ENCODE data around the gene TSGA10IP.

TSGA10IP gene

DNA sequence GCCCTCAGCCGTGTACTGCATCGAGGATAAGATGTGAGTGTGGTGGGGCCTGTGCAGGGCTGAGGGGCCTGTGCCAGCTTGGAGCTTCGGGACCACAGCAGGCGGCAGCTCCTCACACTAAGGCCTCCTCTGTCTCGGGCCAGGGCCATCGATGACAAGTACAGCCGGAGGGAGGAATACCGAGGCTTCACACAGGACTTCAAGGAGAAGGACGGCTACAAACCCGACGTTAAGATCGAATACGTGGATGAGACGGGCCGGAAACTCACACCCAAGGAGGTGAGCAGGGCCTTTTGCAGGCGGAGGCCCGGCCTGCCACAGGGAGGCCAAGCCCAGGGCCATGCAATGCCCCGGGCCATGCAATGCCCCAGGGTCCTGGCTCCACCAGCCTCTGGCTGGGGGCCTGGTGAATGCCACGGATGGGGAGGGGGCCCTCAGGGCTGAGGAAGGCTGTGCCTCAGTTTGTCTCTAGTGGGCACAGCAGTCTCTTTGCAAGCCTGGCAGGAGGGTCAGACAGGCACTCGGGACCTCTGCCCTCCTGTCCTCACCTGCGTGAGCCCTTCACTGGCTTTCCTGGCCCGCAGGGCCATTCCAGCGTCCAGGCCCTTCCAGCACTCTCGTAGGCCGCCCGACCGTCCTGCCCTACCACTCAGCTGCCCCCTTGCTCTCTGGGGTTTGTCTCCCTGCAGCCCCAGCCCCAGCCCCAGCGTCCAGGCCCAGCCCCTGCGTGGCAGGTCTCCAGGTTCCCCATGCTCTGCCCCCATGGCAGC lies 32.5 kb downstream of the TSGA10IP start:
- DNase-seq: no peak

DNA sequence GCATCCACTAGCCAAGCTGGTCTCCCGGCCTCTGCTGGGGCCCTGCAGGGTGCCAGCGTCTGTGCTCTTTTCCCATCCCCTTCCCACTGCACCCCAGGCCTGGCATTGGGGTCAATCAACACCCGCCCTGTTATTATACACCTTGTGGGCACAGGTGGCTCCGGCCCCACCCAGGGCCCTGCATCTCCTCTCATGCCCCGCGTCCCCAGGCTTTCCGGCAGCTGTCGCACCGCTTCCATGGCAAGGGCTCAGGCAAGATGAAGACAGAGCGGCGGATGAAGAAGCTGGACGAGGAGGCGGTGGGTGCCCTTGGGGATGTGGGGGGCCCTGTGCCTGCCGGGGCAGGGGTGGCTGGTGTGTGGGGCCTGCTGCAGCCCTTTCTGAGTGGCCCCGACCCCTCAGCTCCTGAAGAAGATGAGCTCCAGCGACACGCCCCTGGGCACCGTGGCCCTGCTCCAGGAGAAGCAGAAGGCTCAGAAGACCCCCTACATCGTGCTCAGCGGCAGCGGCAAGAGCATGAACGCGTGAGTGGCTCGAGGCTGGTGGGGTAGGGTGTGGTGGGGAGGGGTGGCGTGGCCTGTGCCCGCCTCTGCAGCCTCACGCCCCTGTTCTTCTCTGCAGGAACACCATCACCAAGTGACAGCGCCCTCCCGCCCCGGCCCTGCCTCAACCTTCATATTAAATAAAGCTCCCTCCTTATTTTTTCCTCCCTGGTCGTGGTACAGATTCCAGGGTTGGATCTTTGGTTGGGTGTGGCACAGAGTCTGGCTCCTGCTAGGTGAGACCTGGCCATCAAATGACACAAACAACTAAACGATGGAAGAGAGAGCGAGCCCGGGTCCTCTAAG lies 33.3 kb downstream of the TSGA10IP start:
- no peak for DNase-seq

DNA sequence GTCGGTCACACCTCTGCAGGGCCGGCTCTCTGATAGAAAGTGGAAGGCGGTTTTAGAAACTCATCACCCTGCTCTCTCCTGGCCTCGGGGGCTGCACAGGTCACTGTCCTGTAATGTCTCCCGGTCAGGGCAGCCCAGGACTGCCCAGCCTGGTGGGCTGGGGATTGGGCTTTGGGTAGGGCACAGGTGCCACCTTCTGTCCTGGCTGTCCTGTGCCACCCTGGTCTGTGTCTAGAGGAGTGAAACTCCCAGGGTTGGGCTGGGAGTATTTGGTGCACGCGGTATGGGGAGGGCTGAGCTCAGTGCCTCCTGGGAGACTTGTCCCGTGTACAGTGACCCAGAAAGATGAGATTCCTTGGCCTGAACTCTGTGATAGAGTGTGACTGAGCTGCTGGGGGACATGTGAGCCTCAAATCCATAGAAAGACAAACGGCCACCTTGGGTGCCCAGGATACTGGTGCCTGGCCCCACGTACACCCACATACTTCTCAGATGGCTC lies 34.0 kb downstream of the TSGA10IP start:
- no peak for DNase-seq

DNA sequence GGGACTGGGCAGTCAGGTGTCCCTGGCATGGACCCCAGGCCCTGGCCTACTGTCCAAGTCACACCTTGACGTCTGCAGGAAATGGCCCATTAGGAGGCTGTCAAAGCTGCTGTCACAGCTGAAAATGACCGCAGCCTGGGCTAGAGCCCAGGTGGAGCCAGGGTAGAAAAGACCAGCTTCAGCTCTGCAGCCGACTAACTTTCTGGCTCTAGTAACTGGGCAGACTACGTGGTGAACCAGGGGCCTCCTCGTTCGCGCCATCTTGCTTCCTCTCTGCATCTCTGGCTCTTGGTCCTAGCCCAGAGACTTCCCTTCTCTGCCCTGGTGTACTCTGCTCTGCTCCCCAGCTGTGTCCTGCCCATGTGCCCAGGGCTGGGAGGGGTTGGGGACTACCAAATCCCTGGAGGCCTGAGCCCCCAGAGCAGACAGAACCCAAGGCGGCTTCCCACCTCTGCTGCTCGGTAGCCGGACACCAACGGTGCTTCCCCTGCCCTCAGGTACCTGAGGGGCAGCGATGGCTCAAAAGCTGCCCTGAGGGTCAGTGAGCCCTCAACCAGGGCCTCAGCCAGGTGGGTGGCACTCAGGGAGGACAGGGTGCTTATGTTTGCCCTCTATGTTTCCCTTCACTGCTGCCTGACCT lies 35.9 kb downstream of the TSGA10IP start:
- DNase-seq: no peak

DNA sequence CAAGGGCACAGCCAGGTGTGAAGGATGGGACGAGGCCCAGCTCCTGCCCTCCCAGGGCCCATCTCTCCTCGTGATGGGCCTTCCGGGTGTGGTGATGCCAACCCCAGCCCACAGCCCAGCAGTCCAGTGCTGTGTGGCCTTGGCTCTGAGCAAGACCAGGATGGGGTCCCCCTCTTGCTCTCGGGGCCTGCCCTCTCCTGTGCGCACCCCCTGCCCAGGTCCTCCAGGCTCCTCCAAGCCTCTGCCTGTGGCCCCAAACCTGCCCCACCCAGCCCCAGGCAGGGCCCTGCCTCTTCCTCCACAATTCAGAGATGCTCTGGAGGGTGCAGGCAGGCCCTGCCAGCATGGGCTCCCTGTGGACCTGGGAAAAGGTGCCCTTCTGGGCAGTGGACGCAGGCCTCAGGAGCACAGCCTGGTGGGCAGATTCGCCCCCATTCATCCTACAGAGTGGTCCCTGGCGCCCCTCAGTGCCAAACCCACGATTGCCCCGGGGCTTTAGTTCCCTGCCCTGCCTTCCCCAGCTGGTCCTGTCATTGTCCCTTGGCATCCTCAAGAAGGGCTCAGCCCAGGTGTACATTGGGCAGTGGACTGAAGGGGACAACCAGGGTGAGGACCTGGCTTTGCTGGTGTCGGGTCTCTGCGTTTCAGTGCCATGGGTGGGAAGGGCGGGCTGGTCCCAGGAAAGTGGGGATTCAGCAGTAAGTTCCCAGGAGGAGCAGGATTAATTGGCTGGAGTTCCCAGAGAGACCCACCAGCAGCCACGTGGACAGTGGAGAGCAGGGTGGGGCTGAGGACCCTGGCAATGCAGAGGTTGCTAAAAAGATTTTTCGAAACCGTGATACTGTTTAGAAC lies 36.9 kb downstream of the TSGA10IP start:
- no peak for DNase-seq

DNA sequence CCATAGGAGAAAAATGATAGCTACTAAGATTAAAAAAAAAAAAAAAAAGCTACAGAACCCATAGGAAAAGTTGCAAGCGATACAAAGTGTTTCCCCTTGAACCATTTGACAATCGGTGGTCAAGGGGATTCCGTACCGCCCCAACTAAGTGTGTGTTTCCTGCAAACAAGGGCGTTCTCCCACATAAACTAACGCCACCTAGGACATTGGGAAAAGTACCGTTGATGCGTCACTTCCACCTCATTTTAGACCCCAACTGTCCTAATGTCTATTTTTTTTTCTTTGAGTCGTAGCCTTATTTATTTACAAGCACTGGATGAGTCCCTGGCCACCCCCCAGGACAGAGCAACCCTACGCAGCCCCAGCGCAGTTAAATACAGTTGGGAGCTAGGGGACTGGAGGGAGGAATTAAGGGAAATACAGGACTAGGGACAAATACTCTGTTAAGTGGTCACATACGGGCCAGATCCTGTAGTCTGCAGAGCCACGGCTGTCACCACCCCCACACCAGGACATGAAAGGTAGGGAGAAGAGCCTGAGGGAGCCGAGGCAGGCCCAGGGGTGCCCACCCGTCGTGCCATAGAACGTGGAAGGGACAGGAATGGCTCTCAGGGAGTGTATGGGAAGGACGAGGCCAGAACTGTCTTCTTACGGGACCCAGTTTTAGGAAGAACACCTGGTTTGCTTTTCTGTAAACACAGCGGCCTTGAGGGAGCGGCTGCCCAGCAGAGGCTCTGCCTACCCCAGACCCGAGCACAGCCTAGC lies 37.7 kb downstream of the TSGA10IP start:
- DNase-seq: no peak

DNA sequence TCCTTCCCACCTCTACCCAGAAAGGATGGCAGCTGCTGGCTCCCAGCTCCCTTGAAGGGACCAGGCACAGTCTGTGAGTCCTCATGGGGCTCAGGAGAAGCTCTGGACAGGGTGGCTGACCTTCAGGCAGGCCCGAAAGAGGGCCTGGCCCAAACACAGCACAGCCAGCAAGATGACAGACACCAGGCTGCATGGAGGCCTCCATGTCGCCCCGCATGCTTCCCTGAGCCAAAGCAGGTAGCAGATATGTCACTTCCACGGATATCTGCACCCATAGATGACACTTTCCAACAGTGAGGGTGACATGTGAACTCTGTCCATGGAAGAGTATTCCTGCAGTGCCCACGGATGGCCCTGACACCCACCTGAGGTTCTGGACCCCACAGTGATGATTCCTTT lies 38.3 kb downstream of the TSGA10IP start:
- DNase-seq: no peak

DNA sequence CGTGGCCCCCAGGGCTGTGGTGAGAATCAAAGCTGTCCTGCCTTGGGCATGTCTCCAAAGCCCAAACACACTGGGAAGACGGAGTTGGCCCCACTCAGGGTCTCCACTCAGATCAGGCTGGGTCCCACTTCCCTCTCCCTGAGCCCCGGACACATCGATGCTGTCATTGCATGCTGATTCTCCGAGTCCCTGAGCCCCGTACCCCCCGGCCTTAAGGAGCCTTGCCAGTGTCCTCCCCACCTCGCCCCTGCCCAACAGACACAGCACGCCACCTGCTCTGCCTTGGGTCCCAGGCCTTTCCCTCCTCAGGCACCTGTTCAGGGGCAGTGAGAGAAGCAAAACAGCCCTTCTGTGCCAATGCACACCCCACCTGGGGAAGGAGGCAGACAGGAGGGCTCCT lies 42.1 kb downstream of the TSGA10IP start:
- DNase-seq: no peak

DNA sequence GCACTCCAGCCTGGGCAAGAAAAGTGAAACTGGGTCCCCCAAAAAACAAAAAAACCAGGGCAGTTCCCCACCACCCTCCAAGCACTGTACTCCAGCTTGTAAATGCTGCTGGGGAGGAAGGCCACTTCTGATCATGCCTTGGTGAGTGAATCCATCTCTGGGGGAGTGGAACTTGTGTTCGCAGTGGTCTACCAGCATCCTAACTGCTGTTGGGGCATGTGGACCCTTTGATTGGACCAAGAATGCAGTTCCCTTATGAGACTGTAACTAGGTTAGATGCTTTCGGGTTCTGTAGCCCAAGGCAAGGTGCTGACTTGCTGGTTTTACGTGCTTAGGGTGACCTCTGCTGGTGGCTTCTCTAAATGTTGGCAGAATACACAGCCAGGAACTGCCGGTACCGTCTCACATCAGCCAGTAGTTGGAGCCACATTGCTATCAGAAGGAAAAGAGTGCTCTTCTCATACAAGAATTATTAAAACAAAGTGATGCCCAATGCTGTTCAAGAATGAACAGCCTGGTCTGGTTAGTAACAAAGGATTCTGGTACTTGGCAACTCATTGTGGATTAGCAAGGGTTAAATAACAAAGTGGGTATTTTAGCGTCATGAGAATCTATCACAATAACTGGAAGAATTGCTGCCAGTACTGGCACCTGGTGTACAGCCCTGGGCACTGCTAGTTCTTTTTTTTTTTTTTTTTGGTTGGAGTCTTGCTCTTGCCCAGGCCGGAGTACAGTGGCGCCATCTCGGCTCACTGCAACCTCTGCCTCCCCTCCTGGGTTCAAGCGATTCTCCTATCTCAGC lies 43.7 kb downstream of the TSGA10IP start:
- peak; percentile 86 for DNase-seq

DNA sequence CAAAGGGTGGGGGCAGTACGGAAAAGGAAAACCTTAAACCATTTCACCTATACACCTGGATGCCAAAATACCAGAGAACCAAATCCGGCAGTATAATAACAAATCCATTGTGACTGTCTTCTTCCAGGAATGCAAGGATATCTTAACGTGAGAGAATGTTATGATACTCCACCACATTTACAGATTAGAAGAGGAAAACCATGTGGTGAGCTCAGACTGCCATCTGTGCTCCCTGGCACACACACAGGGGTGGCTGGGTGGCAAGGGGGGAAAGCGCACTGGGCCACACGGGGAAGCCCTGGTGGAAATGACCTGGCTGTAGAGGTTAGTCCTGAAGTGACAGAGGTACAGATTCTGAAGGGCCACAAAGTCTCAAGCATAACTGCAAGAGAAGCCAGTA lies 46.8 kb downstream of the TSGA10IP start:
- no peak for DNase-seq

DNA sequence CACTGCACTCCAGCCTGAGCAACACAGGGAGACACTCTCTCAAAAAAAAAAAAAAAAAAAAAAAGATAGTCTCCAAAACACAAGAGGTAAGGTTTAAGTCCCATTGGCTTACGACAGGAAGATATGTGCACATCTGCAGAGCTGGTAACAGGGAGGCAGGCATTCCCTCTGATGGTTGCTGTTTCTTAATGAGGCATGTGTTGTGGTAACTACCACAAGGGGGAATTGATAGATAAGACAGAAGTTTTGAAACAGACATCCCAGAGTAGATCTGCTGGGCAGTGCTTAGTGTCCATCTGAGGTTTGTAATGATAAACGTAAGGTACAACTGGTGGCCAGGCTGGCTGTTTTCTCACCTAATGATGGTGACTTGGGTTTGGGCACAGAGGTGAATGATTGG lies 52.0 kb downstream of the TSGA10IP start:
- DNase-seq: no peak

DNA sequence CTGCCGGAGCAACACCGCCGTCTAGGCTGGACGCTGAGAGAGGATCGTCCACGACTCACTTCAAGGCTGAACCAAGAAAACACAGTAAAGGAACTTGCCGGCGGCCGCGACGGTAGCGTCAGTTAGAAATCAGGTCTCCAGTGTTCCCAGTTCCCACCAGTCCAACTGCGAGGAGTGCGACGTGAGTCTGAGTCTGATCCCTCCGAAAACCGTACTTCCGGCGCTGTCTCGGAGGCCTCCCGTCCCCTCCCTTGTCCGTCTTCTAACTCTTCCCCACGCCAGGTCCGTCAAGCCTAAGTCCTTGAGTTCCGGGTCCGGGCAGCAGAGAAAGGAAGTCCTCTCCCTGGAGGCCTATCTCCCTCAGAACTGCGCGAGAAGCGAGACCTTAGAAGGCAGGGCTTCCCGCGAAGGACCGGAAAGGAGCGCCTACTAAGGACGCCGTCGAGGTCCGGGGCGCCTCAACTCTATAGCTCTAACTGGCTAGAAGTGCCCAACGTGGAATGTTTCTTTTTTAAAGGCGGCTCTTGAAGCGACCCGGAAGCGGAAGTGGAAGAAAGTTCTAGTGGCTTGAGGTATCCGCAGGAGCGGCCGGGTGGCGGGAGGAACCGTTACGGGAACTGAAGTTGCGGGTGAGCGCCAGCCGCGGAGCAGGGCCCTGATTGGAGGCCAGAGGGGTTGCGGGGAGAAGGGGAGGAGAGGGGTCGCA lies 56.8 kb downstream of the TSGA10IP start, which contains the start of the genes BANF1 and EIF1AD:
TSS of gene BANF1 (plus strand) at position 562 of the 706 bp plus-strand sequence. CDS start 748 bp downstream, outside the sequence.
TSS of gene EIF1AD (minus strand) at position 216 of the 706 bp plus-strand sequence. CDS start 1,768 bp downstream, outside the sequence.
- peak; percentile 99 for DNase-seq

DNA sequence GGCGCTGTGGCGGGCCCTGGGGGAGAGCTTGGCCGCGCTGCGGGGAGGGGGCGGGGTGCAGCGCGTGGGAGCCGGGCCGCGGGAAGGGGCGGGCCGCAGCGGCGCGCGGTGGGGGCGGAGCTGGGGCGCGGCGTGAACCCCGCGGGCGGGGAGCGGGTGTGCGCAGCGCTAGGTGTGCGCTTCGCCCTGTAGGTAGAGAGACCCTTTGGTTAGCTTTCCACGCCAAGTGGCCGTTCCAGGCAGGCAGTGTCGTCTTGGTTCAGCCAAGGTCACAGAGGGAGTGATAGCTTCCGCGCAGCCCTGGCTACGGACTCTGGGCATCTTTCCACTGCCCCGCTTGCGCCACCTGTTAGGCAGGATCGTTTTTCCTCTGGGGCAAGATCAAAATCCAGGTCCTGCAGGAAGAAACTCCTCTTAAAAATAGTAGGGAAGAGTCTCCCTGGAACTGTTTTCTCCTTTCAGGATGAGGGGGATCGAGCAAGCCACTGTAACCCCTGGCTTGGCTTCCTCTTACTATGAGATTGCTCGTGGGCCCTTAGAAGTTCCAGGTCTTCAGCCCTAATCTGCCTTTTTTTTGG lies 57.5 kb downstream of the TSGA10IP start:
- DNase-seq: peak; percentile 51

DNA sequence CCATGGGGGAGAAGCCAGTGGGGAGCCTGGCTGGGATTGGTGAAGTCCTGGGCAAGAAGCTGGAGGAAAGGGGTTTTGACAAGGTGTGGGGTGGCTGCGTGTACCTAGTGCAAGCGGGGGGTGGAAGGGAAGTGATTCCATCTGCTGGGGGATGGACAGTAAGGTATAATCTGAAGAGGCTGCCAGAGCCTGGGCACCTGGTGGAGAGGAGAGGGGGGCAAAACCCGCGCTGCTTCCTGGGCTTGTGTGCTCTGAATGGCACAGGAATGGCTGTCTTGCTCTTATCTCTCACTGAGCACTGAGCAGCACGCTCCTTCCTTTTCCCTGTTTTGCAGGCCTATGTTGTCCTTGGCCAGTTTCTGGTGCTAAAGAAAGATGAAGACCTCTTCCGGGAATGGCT lies 58.0 kb downstream of the TSGA10IP start:
- no peak for DNase-seq

DNA sequence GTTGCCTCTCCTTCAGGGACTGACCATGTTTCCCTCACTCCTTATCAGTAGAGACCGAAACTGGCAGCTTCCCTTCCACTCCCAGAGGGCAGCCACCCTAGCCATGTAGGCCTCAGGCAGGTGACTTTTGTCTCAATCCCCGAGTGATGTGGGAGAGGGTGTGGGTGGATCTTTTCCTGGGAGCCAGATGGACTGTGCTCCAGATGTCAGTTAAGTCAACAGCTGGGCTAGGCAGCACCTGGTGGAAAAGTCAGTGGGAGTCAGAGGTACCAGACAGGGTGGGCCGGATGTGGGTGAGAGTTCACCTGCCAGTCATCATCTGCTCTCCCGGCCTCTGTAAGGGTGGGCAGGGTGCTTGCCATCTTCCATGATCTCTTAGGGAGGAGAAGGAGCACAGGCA lies 58.9 kb downstream of the TSGA10IP start:
- DNase-seq: no peak

DNA sequence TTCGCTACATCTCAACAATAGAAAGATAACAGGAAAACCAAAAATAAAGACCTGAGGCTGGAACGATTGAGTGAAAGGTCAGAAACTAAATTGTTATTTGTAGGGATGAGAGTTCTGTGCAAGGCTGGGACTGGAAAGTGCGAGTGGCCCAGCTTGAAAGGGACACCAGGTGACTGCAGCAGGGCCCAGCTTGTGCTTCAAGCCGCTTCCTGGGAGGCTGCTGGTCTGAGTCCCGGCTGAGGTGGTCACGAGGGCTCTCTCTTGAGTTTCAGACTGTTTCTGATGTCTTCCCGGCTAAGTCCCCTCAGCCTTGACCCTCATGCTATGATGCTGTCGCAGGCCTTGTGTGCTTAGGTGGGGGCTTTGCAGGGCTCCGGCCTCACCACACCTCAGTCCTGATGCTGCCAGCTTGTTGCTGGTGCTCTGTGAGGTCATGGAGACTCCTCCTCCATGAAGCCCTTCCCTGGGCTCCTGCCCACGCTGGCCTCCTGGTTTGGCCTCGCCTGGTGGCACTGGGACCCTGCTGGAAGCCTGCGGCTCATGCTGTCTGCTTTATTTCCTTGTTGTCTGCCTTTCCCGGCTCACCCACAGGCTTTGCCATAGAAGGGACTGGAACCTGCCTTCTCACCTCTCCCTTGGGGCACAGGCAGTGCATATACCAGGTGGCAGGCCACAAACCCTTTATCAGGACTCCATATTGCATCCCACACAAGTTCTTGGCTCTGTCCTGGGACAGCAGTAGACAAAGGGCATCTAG lies 61.0 kb downstream of the TSGA10IP start:
- no peak for DNase-seq

DNA sequence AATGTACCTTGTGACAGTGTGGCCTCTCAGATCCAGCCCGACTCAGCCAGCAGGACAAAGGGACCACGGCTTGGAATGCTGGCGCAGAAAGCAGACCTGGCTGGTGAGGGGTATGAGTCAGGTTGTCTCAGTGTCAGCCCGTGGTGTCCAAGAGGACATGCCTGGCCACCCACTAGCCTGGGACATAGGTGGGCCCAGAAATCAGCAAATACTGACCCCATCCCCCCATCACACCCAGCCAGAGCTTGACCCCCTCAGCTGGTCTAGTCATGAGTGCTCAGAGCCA lies 61.6 kb downstream of the TSGA10IP start:
- no peak for DNase-seq

DNA sequence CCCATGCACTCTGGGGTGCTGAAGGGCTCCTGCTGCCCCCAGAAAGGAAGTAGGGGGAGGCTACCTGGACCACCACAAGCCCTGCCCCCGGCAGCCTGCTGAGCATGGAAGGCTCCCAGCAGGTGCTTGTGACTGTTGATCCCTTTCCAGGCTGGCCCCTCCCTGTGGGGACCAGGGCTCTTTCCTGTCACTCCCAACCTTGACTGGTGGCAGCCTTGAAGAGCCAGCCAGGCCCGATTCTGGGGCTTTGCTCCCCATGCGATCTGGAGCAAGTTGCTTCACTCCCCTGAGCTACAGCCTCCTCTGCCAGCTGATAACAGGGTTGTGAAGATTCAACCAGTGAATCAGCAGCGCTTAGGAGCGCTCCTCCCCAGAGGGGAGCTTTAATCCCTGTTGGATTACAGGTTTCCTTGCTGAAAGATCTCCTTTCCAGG lies 61.9 kb downstream of the TSGA10IP start:
- DNase-seq: no peak

DNA sequence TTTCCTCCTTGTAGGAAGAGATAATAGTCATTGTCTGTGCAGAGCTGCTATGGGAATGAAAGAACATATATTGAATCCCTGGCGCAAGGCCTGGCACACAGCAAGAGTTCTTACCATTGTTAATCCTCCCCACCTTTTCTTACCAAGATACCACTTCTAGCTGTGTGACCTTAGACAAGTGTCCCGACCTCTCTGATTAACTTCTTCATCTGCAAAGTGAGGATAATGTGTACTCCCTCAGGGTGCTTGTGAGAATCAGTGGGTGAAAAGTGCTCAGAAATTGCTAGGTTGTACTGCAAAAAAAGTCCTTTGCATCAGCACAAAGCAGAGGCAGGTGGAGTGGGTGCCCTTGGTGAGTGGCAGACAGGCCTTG lies 62.8 kb downstream of the TSGA10IP start:
- no peak for DNase-seq

Data from COR-L47 (cell line).